IMR-90 (cell line): ENCODE data around the gene MEF2A. TPM values are rescaled to one million over a fixed set of nuclear protein-coding genes. Genes with fewer than 3 reads are reported as not detected.

Experiments
- ATAC-seq: fragments of 200-7000 bp; cut with Tn5 transposase; 2 replicates; pipeline ENCODE4 v1.9.1; 2020; ENCODE audit warnings: low read depth, mild to moderate bottlenecking, moderate library complexity
- BruUV-seq: library from RNA; stranded (reverse); fragments of 400-500 nt; replicated peaks from 2 replicates; lab custom pipeline; 2021; lab: Mats Ljungman, UMichigan
- CTCF ChIA-PET: fragments of 300-600 bp; formaldehyde crosslinking; extraction: SDS; loops from one replicate; lab custom pipeline; 2021; ENCODE audit warnings: antibody characterized with exemption; lab: Yijun Ruan, JAX
- POLR2A ChIA-PET: fragments of 300-600 bp; sonication (Branson Sonifier 250); formaldehyde crosslinking; loops from one replicate; lab custom pipeline; 2022; ENCODE audit warnings: antibody characterized with exemption; ENCODE audit not compliant: unreplicated experiment; lab: Charles Lee
- DNase-seq: peaks from one replicate; pipeline ENCODE4 v3.0.0; 2013
- H2AFZ ChIP-seq: replicated peaks from 2 replicates; pipeline ENCODE3; 2013; ENCODE audit warnings: low read length, mild to moderate bottlenecking; ENCODE audit not compliant: poor library complexity
- H2AK5ac ChIP-seq: 2 replicates; pipeline ENCODE4 v1.6.1; 2013; ENCODE audit warnings: low read depth, low read length, inconsistent platforms
- H2AK9ac ChIP-seq: replicated peaks from 2 replicates; pipeline ENCODE3; 2013; ENCODE audit warnings: mild to moderate bottlenecking, low read depth, low read length, moderate library complexity; ENCODE audit not compliant: poor library complexity
- H2BK120ac ChIP-seq: 2 replicates; pipeline ENCODE4 v1.6.1; 2013; ENCODE audit warnings: low read depth, low read length, inconsistent platforms
- H2BK15ac ChIP-seq: 3 replicates; pipeline ENCODE4 v1.6.1; 2013; ENCODE audit warnings: low read depth, low read length, inconsistent platforms
- H2BK20ac ChIP-seq: 2 replicates; pipeline ENCODE4 v1.6.1; 2013; ENCODE audit warnings: low read depth, mild to moderate bottlenecking, inconsistent platforms, low read length, moderate library complexity
- H2BK5ac ChIP-seq: 2 replicates; pipeline ENCODE4 v1.6.1; 2013; ENCODE audit warnings: mild to moderate bottlenecking, low read depth, low read length, inconsistent platforms; ENCODE audit not compliant: poor library complexity, severe bottlenecking
- H3K14ac ChIP-seq: replicated peaks from 2 replicates; pipeline ENCODE4 v1.6.1; 2013; ENCODE audit warnings: low read depth, low read length, inconsistent platforms
- H3K18ac ChIP-seq: 2 replicates; pipeline ENCODE4 v1.6.1; 2013; ENCODE audit warnings: low read depth, low read length, control low read depth
- H3K23ac ChIP-seq: 2 replicates; pipeline ENCODE4 v1.6.1; 2013; ENCODE audit warnings: low read depth, low read length, inconsistent platforms
- H3K27ac ChIP-seq: 2 replicates; pipeline ENCODE4 v1.5.1; 2013; ENCODE audit warnings: mild to moderate bottlenecking, control low read depth, low read length; ENCODE audit not compliant: insufficient read depth
- H3K27me3 ChIP-seq: 2 replicates; pipeline ENCODE4 v1.6.1; 2013; ENCODE audit warnings: low read length; ENCODE audit not compliant: control insufficient read depth, insufficient read depth
- H3K36me3 ChIP-seq: 2 replicates; pipeline ENCODE4 v1.6.1; 2013; ENCODE audit warnings: low read length, mixed read lengths; ENCODE audit not compliant: control insufficient read depth, insufficient read depth
- H3K4ac ChIP-seq: 2 replicates; pipeline ENCODE4 v1.6.1; 2013; ENCODE audit warnings: low read depth, low read length, inconsistent platforms
- H3K4me1 ChIP-seq: 2 replicates; pipeline ENCODE4 v1.6.1; 2013; ENCODE audit warnings: low read length, mixed read lengths; ENCODE audit not compliant: control insufficient read depth, insufficient read depth
- H3K4me2 ChIP-seq: 2 replicates; pipeline ENCODE4 v1.6.1; 2013; ENCODE audit warnings: low read depth, mild to moderate bottlenecking, control low read depth, low read length, moderate library complexity
- H3K4me3 ChIP-seq: 2 replicates; pipeline ENCODE4 v1.5.1; 2013; ENCODE audit warnings: low read depth, mild to moderate bottlenecking, control low read depth, low read length, moderate library complexity; ENCODE audit not compliant: insufficient read depth
- H3K56ac ChIP-seq: 2 replicates; pipeline ENCODE4 v1.6.1; 2013; ENCODE audit warnings: low read length, inconsistent platforms; ENCODE audit not compliant: insufficient read depth; ENCODE audit errors: extremely low read depth
- H3K79me1 ChIP-seq, 2 experiments: 2 replicates each; pipeline ENCODE4 v1.6.1; 2013; ENCODE audit warnings: low read length in 2 of 2, inconsistent platforms in 1 of 2, low read depth in 1 of 2
- H3K9ac ChIP-seq: 2 replicates; pipeline ENCODE4 v1.6.1; 2013; ENCODE audit warnings: low read depth, low read length, control low read depth
- H3K9me1 ChIP-seq: 2 replicates; pipeline ENCODE4 v1.6.1; 2013; ENCODE audit warnings: low read length, inconsistent platforms; ENCODE audit not compliant: insufficient read depth
- H3K9me3 ChIP-seq: 2 replicates; pipeline ENCODE4 v1.6.1; 2013; ENCODE audit warnings: low read length; ENCODE audit not compliant: control insufficient read depth, insufficient read depth
- H4K20me1 ChIP-seq: 2 replicates; pipeline ENCODE4 v1.6.1; 2013; ENCODE audit warnings: low read length, inconsistent platforms; ENCODE audit not compliant: insufficient read depth
- H4K5ac ChIP-seq: 2 replicates; pipeline ENCODE4 v1.6.1; 2013; ENCODE audit warnings: mild to moderate bottlenecking, low read depth, low read length, control low read depth
- H4K8ac ChIP-seq, 2 experiments: 2 replicates each; pipeline ENCODE4 v1.6.1; 2013; ENCODE audit warnings: low read depth in 2 of 2, low read length in 2 of 2, control low read depth in 1 of 2, inconsistent platforms in 1 of 2
- H4K91ac ChIP-seq: 2 replicates; pipeline ENCODE4 v1.6.1; 2013; ENCODE audit warnings: low read depth, low read length, inconsistent platforms; ENCODE audit not compliant: insufficient read depth
- BHLHE40 ChIP-seq: fragments of 150-350 bp; IDR thresholded peaks from 2 replicates; pipeline ENCODE4 v1.6.1; 2016; ENCODE audit warnings: mild to moderate bottlenecking, low read depth, low read length
- CEBPB ChIP-seq: IDR thresholded peaks from 2 replicates; pipeline ENCODE4 v1.6.1; 2012; ENCODE audit warnings: low read depth, low read length, improper control_type of control experiment
- CHD1 ChIP-seq: IDR thresholded peaks from 2 replicates; pipeline ENCODE4 v1.6.1; 2012; ENCODE audit warnings: low read depth, low read length, improper control_type of control experiment
- MAFK ChIP-seq: IDR thresholded peaks from 2 replicates; pipeline ENCODE4 v1.6.1; 2012; ENCODE audit warnings: low read depth, low read length, improper control_type of control experiment
- MAZ ChIP-seq: IDR thresholded peaks from 2 replicates; pipeline ENCODE4 v1.6.1; 2012; ENCODE audit warnings: low read depth, mild to moderate bottlenecking, low read length, improper control_type of control experiment, moderate library complexity, borderline replicate concordance
- MXI1 ChIP-seq: IDR thresholded peaks from 2 replicates; pipeline ENCODE4 v1.6.1; 2012; ENCODE audit warnings: low read depth, mild to moderate bottlenecking, low read length, moderate library complexity, borderline replicate concordance
- NFE2L2 ChIP-seq: fragments of 150-350 bp; IDR thresholded peaks from 2 replicates; pipeline ENCODE4 v1.6.1; 2016; ENCODE audit warnings: low read depth, mild to moderate bottlenecking, low read length
- POLR2A ChIP-seq: IDR thresholded peaks from 2 replicates; pipeline ENCODE4 v1.6.1; 2012; ENCODE audit warnings: mild to moderate bottlenecking, low read depth, low read length
- RAD21 ChIP-seq: IDR thresholded peaks from 2 replicates; pipeline ENCODE4 v1.6.1; 2012; ENCODE audit warnings: low read length, improper control_type of control experiment
- USF2 ChIP-seq: fragments of 150-350 bp; IDR thresholded peaks from 2 replicates; pipeline ENCODE4 v1.6.1; 2017; ENCODE audit warnings: mild to moderate bottlenecking, antibody characterized with exemption, low read length, low read depth
- whole genome bisulfite sequencing, 2 experiments: methylation state at CpG; one replicate each; pipeline versions ENCODE4 v1.1.5 to v1.1.7; 2013; ENCODE audit warnings: missing lambda C conversion rate in 2 of 2; ENCODE audit not compliant: insufficient read length in 1 of 2; ENCODE audit errors: extremely low coverage in 2 of 2; 5-methylcytosine and 5-hydroxymethylcytosine counted together
- dilution Hi-C: fragments of 300-500 bp; cut with HindIII; formaldehyde crosslinking; loops from one replicate; pipeline ENCODE4 v1.14.3; 2018; ENCODE audit warnings: low sequenced_read_pairs; ENCODE audit not compliant: unreplicated experiment
- in situ Hi-C: fragments of 300-500 bp; cut with MboI; formaldehyde crosslinking; loops from 3 replicates; pipeline ENCODE4 v1.14.3; 2019; ENCODE audit warnings: low sequenced_read_pairs, inconsistent platforms, mixed read lengths
- intact Hi-C: fragments of 100-400 bp; cut with micrococcal nuclease; formaldehyde crosslinking; loops from 2 replicates; pipeline ENCODE4 v1.10.0; 2022
- polyA plus RNA-seq, 3 experiments: library from polyadenylated mRNA; depleted of rRNA; stranded (reverse); fragments of >200 nt; gene quantifications; 2 replicates each; pipeline ENCODE4 v1.2.3, GENCODE V29; 2012; ENCODE audit warnings: low replicate concordance in 1 of 3
- total RNA-seq: library from RNA; depleted of rRNA; stranded (reverse); fragments of >200 nt; gene quantifications from 2 replicates; pipeline ENCODE4 v1.2.3, GENCODE V29; 2012
- TF ChIP-seq, protein P1 (sequence below): fragments of 150-350 bp; IDR thresholded peaks from 2 replicates; pipeline ENCODE4 v1.6.1; 2016; ENCODE audit warnings: low read depth, mild to moderate bottlenecking, low read length, moderate library complexity, borderline replicate concordance

MEF2A gene
- total and polyA plus RNA-seq, 2 of the 4 experiments (the other 2 are of a cell fraction): 16.1 to 16.7 TPM

GRCh38 chr15:99721896-99722295, 156.1 kb downstream of the MEF2A start:
- H3K36me3 ChIP-seq: no peaks in the 10 kb centered on the region; the same call in 1 of the 2 replicates
- no CpG with 5 or more reads among the region's 4 CpGs for WGBS, 2 experiments
- H3K9me1 ChIP-seq: peaks cover 2% of the 10 kb centered on the region; the same call in 1 of the 2 replicates
- DNase-seq: no peak
- H3K14ac ChIP-seq: no peak overlapping the region
- no peak overlapping the region for H3K56ac ChIP-seq
- no TSS peak for BruUV-seq
- no peak overlapping the region for H4K5ac ChIP-seq
- H3K23ac ChIP-seq: no peak overlapping the region
- ChIA-PET CTCF (interaction anchor here (0.9 kb wide), 1 partner anchor 17 kb away, joined by 3 read pairs; no protein-coding TSS in a partner anchor), POLR2A (no interaction called here)
- no peak overlapping the region for H3K9ac ChIP-seq
- H3K79me1 ChIP-seq: no peaks in the 10 kb centered on the region; a peak in 1 of 4 replicates
- H3K4me2 ChIP-seq: no peak overlapping the region
- dilution Hi-C loops (no loop called here), intact Hi-C loops (no loop called here), in situ Hi-C loops (no loop called here)
- H4K91ac ChIP-seq: no peak overlapping the region
- H3K18ac ChIP-seq: no peak overlapping the region
- no peak for ATAC-seq
- TF ChIP-seq MAZ: no peak
- TF ChIP-seq USF2: no peak
- no peak for TF ChIP-seq POLR2A
- no peak for TF ChIP-seq MXI1
- TF ChIP-seq MAFK: no peak
- TF ChIP-seq RAD21: no peak
- no peak for TF ChIP-seq NFE2L2
- TF ChIP-seq BHLHE40: no peak
- TF ChIP-seq, protein P1, sequence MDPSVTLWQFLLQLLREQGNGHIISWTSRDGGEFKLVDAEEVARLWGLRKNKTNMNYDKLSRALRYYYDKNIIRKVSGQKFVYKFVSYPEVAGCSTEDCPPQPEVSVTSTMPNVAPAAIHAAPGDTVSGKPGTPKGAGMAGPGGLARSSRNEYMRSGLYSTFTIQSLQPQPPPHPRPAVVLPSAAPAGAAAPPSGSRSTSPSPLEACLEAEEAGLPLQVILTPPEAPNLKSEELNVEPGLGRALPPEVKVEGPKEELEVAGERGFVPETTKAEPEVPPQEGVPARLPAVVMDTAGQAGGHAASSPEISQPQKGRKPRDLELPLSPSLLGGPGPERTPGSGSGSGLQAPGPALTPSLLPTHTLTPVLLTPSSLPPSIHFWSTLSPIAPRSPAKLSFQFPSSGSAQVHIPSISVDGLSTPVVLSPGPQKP: no peak
- no peak for TF ChIP-seq CHD1
- no peak for TF ChIP-seq CEBPB
- no peak overlapping the region for H3K27ac ChIP-seq
- no peak overlapping the region for H2BK120ac ChIP-seq
- H2AK5ac ChIP-seq: no peak overlapping the region
- H2BK15ac ChIP-seq: no peak overlapping the region
- no peak overlapping the region for H4K8ac ChIP-seq
- no peak overlapping the region for H2AFZ ChIP-seq
- no peaks in the 10 kb centered on the region; the same call in none of the 2 replicates for H3K4me1 ChIP-seq
- no peak overlapping the region for H2BK5ac ChIP-seq
- no peaks in the 10 kb centered on the region; the same call in 1 of the 2 replicates for H4K20me1 ChIP-seq
- no peak overlapping the region for H2BK20ac ChIP-seq
- no peaks in the 10 kb centered on the region for H3K27me3 ChIP-seq
- no peak overlapping the region for H3K4ac ChIP-seq
- no peaks in the 10 kb centered on the region; the same call in 1 of the 2 replicates for H3K9me3 ChIP-seq
- no peak overlapping the region for H3K4me3 ChIP-seq
- H2AK9ac ChIP-seq: no peak overlapping the region
